GM18873 (cell line): ENCODE measurements around the gene ATXN7.

ENCODE experiments used
- ATAC-seq: cut with Tn5 transposase; IDR thresholded peaks from one replicate; pipeline ENCODE4 v1.9.1; 2021; ENCODE audit warnings: mild to moderate bottlenecking, moderate library complexity, moderate number of reproducible peaks; ENCODE audit not compliant: unreplicated experiment, low FRiP score

ATXN7 gene

DNA sequence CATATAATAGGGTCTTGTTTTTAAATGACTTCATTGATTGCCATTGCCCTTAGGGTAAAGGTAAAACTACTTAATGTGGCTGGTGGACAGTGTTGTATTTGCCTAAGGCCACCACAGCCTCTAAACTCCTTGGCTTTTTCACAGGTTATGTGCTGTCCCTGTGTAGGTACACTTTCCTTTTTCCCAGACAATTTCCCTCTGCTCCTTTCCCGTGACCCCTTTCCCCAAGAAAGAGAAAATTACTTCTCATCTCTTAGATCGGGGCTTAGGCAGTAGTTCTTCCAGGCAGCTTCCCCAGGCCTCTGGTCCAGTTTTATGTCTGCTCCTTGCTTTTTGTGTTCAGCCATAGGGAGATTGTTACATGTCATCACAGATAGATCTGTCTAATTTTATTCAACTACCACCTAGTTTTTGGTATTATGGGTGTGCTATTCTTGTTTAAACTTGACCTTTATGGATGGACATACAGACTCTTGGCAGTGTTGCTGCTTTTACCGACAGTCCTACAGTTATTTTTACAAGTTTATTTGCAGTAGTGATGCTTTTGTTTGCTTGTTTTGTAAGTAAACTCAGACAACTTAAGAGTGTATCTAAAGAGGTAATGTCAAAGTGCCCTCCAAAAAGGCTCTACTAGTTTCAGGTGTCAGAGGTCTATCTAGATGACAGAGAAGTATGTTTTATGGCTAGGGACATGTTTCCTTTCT lies 69.0 kb downstream of the ATXN7 start:
- ATAC-seq: no peak

DNA sequence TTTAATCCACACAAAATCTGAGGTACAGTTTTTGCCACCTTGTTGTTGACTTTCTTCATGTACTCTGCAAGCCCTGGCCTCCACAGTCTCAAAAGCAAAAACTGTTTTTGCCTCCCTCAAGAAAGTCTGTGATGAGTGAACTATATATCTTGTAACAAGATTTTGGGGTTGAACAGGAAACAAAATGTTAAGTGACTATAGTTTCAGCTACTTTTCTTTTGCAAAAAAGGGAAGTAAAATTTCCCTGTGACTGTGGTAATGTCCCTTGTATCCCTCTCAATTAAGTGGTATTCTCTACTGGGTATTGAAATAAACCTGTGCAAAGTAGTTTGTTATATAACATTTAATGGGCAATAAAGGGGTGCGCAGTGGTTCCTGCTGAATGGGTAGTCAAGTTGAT lies 69.8 kb downstream of the ATXN7 start:
- peak; percentile 43 for ATAC-seq

DNA sequence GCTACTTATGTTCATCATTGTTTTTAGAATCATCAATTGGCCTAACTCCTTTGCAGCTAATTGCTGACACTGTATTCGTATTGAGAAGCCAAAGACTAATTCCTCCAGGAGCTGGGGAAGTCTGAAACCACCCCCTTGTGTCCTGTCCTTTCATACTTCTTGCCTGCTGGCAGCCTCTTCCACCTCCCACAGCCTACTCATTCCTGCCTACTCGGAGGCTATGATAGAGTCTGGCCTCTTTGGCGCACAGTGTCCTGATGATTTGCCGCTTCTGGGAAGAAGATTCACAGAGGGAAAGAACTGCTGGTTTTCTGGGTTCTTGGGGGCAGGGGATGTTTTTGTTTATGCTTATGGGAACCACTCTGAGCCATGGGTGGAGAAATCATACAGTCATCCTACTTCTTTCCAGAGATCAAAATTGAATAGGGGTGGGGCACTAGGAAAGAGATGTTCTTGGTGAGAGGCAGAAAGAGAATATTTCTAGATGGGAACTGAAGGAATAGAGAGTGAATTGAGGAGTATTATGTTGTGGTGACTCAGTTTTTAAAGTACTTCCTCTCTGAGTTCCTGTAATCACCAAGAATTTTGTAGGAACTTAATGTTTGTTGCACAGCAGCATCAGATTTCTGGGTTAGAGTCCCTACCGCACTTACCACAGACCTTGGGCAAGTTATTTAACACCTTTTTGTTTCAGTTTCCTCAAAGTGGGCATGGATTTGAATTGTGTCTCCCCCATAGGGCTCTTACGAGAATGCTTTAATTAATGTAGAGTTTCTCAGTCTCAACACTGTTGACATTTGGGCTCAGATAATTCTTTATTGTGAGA lies 70.6 kb downstream of the ATXN7 start:
- no peak for ATAC-seq

DNA sequence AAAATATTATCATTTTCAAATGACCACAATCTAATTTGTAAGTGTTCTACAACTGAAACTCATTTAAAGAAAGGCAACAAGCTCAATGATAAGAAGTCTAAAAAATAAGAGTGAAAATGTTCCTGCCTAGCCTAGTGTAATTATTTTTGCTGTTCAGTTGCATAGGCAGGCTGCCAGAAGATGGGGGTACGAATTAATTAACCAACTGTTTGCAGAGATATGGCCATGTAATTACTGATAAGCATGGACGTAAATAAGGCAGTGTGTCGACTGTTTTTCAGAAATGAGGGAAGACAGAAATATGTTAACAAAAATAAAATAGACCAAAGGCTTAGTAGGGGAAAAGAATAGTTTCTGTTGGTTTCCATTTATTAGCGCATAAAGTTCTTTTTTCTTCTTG lies 73.3 kb downstream of the ATXN7 start:
- ATAC-seq: no peak

DNA sequence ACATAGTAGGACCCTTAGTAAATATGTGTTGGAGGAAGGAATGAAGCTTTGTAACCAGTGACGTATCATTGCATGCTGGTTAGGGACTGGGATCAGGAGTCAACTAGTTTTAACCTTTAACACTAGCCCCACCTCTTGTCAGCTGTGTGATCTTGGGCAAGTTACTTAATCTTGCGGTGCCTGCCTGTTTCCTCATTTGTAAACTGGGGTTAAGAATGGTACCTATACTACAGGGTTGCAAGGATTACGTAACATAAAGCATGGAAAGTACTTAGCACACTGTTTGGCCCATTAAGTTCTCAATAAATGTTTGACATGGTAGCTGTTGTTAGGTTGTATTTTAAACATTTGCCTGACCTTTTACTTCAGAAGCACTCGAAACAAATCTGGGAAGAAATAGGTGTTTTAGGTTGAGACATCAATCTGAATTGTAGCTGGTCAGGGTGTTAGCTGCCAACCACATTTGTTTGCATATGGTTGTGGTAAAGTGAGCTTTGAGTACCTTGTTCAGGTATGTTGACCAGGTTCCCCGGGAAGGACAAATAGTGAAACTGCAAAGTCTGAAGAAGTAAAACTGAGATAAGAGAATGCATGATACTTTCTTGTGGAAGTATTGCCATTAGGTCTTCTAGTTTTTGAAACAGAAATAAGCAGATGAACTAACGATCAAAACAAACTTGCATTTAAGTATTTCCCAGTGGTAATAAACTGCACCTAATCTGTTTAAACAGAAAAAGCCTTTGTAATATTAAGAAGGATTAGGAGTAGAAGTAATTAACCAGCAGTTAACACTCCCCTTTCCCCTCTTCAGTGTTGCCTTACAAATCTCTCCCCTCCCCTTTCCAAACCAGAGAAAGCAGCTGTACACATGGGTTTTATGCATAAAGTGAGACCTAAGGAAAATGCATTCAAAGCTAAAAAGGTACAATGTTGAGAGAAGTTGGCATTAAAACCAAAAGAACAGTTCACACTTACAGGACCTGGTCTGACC lies 74.3 kb downstream of the ATXN7 start:
- peak; percentile 67 for ATAC-seq

DNA sequence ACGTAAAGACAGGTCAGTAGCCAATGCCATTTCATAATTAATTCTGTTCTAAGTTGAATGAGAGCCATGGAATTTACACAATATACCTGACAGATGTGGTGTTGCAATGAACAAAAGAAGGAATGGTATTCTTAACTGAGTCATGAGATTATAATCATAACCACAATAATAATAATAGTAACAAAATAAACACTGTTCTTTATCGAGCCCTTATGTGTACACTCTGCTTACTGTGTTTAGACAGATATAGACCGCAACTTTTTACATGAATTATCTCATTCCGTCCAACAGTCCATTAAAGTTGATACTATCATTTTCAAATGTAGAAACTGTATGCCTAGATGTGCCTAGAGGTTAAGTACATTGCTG lies 76.7 kb downstream of the ATXN7 start:
- no peak for ATAC-seq

DNA sequence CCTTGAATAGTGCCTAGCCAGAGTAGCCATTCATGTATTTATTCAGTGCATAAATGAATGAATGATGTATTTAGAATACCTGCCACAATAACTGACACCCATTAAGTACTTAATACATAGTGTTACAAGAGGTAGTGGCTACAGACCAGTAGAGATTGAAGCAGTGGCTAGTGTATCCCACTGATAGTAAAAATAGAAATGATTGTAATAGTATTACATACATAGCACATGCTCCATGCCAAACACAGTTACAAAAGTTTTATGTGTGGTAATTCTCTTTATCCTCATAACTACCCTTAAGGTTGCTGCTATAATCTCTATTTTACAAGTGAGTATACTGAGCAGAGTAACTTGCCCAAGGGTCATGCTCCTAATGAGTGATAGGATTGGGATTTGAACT lies 78.9 kb downstream of the ATXN7 start:
- ATAC-seq: no peak

DNA sequence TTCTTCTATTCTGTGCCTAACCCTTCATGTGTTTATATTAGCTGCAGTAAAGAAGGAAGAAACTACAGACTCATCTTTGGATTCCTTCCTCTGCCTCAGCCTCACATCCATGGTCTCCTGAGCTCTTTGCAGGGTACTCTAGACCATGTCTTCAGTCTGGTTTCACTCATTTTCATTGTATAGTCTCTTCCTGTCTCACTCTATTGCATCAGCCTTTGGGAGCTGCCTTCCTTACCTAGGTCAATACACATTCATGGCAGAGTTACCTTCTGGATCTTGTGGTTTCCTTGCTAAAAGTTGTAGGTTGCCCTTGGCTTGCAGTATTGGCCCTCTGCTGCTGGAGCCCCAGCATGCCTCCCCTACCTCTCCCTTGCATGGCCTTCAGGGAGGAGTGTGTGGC lies 80.0 kb downstream of the ATXN7 start:
- ATAC-seq: no peak

DNA sequence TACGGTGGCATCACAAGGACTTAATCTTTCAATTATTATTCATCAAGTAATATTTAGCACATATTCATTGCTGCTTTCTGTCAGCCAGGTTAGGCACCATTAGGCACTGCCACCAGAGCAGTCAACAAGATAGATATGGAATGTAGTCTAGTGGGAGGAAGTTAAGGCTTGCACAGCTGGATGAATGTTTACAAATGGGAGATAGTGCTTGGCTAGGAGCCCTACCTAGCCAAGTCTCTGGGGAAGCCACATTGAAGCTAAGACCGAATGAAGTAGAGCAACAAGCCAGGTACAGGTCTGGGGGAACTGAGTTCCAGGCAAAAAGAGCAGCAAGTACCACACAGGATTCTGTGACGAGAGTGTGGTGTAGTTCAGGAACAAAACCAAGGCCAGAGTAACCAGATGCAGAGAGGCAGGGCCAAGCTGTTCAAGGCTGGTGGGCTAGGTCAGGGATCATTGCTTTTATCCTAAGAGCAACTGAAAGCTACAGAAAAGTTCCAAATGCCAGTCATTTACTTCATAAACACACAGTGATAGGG lies 82.0 kb downstream of the ATXN7 start:
- ATAC-seq: no peak

DNA sequence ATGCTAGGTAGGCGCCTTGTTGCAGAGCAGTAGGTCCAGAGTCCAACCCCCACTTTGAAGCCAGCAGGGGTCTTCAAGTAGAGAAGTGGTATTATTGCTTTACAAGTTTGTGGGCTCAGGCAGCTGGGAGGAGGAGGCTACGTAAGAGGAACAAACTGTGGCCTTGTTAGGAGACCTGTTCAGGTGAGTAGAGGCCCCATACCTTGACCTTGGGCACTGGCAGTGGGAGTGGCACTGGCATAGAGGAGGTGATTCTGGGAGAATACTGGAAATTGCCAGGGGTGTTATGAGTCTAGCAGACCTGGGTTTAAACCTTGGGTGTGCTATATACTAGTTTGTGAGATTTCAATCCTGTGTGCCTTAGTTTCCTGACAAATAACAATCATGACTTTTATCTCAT lies 83.1 kb downstream of the ATXN7 start:
- ATAC-seq: no peak

DNA sequence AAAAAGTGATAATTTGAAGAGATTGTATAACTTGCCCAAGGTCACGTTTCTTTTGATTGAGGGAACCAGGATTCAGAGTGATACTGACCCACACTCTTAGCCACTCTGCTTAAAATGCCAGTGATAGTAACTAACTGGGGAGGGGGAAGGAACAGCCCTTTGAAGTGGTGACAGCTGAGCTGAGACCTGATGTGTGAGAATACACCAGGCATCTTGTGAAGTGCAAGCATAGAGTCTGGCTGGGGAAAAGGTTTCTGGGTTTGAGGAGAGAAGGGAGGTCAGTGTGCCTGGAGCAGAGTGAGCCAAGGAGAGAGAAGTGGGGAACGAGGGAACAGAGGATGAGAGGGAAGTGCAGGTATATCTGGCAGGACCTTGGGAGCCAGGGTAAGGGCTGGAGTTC lies 83.9 kb downstream of the ATXN7 start:
- ATAC-seq: no peak

DNA sequence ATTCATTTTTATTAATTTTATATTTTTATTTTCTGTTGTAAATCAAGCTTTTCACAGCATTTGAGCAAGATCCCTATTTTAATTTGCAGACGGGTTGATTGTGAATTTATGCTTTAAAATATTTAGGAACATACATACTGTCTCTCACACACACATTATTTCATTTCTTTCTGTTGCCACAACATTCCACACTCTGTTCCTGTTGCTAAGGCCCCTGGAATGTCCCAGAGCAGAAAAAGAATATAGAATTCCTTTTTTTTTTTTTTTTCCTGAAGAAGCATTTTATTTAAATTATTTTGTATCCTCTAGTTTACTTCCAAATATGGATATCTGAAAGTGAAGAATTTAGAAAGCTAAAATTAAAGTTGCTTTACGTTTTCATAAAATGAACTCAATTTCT lies 85.3 kb downstream of the ATXN7 start:
- ATAC-seq: no peak

DNA sequence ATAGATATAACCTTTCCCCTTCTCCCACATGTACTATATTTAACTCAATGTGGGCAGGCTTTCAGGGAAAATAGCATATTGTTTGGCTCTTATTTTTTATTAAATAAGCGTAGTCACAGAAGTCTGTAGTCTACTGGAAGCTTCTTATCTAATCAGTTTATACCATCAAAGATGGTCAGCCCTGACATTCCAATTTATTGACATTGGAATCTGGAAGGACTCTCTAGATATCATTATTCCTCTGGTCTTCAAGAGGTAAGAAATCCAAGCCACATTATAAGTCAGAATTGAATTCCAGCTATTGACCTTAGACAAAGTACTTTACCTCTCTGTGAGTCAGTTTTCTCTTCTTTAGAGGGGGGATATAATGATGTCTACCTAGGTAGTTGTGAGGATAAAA lies 87.0 kb downstream of the ATXN7 start:
- ATAC-seq: no peak

DNA sequence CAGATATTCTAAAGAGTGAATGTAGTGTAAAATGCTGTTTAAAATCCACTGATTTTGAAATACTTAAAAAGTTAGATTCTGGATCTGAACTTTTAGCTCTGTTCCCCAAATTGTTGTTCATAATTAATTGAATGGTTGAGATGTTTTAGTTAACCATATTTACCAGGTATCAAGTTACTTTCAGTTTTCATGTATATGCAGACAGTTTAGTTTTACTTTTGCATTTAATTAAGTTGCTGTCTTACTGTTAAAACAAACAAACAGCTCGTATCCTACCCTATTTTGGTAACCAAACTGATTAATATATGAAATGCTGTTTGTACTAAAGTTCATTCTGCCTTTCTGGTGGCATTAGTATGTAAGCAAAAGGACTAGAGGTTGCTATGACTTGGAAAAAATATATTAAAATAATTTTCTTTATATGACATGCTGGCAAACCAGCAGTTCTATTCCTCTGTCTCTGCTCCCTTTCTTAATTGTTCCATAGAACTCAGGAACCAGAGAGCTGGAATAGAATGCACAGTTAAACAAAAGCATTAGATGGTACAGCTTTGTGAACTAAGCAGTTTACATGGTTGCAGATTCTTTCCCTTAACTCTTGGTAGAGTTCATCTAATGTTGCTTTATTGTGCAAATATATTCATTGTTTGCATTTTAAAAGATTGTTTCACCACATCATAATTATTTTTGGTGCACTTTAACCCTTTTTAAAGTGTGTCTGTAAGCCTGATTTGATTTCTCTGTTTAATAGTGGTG lies 88.0 kb downstream of the ATXN7 start:
- no peak for ATAC-seq

DNA sequence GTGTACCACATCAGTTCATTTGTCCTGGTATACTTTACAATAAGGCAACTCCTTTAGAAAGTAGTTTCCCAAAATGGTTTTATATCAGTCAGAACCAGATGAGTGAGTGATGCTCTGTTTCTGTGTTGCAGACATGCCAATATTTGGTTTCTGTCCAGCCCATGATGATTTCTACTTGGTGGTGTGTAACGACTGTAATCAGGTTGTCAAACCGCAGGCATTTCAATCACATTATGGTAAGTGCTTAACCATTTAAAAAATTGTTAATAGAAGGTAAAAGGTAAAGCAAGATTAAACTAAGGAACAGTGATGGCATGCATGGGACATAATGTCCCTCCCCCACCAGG lies 88.6 kb downstream of the ATXN7 start:
- ATAC-seq: no peak

DNA sequence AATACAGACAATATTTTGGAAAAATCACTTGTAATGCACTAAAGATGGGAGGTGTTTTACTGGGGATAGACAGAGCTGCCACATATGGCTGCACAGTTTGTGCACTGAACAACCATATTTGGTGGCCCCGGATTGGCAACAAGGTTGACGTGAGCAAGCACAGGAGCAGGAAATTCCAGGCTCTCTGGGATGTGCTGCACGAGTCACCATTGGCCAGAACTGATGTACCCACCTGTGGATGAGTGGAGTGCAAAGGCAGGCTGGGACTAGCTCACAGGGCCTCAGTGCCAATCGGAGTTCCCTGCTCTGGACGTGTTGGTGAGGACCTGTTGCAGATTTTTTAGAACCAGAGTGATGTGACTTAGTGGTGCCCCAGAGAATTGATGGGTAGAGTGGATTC lies 90.5 kb downstream of the ATXN7 start:
- no peak for ATAC-seq

DNA sequence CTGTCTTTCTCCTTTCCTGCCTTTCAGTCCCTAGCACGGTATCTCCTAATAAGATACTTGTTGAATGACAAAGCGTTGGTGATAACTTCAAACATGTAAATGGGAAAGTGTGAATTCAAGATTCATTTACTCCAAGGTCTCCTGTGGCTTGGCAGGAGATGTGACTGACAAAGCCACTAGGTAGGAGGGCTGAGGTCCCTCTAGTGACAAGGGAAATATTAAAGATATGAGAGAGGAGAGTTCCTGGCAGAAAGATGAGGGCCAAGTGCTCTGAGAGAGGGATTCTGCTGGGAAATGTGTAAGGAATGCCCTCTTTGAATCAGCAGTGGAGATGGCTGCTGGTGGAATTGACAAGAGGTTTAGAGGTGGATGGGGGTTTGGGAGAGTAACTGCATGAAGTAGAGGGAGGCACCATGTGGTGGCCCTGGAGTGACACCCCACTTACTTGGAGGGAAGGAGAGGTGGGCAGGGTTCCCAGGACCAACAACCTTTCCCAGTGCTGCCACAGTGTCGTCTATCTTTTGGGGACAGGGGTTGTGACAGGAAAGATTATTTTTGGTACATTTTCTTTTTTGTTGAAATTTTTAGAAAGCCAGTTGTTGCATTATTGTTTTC lies 91.5 kb downstream of the ATXN7 start:
- no peak for ATAC-seq

DNA sequence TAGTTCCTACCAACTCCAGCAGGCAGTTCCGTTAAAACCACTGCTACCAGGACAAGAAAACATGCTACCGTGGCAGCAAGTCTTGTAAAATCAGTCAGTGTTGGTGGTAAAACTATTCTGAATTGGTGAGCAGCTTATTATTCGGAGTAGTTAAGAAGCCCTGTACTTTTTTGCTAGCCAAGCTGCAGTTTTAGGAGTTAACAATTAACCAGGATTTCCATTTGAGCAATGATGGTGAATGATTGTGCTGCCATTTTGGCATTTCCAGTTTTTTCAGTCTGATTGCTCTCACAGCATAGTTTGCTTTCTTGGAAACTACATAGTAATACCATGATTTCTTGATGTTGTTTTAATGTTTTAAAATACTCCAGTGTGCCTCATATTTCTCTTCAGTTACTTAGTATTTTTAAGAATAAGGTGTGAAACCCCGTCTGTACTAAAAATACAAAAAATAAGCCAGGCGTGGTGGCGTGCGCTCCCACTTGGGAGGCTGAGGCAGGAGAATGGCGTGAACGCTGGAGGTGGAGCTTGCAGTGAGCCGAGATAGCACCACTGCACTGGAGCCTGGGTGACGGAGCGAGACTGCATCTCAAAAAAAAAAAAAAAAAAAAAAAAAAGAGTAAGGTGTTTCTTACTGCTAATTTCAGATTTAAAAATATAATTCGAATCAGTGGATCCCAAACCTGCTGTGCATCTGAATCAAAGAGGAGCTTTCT lies 92.3 kb downstream of the ATXN7 start:
- ATAC-seq: no peak

DNA sequence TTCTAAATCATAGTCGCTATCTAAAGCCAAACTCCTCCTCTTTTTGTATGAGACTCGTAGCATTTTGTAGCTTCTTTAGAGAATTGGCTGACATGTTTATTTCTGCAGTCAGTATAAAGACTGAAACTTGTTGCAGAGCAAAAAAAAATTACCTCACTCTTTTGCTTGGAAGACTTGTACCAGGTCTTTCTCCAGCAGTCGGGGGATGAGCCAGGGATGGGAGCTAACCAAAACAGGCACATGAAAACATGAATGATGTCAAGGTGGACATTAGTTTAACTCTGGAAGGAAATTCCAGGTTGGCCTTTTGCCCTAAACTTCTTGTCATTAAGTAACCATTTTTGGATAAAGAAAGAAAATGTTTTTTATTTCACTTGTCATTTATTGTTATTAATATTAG lies 95.5 kb downstream of the ATXN7 start:
- no peak for ATAC-seq
